Measurements from ENCODE around the gene TOP2A. TPM values are rescaled to one million over a fixed set of nuclear protein-coding genes. Genes with fewer than 3 reads are reported as not detected.
A peak's percentile ranks its signal among the peaks of the same experiment; 100 is the strongest.

TOP2A gene
- total RNA-seq, 2 donors from 2014 or later = 0.81 to 8.5 TPM

GRCh38 chr17:40360091-40360490 lies 57.6 kb downstream of the TOP2A start:
- TF ChIP-seq CTCF (IDR thresholded peaks at IDR 0.05) = no peak
- ATAC-seq (ENCODE audit: insufficient number of reproducible peaks, low FRiP score, low read depth) (no peak), DNase-seq (ENCODE audit: low spot score) (no peak)
- Histone ChIP-seq H3K4me1 (ENCODE audit: control insufficient read depth in 1 of 2, low read depth in 2 of 2) (peaks cover 0 to 20% of the 10 kb centered on the region in 2 donors), H3K4me3 (no peak overlapping the region), H3K27ac (no peak overlapping the region), H3K9me3 (no peaks in the 10 kb centered on the region), H3K27me3 (replicated peaks; ENCODE audit: insufficient read depth) (no peaks in the 10 kb centered on the region), H3K36me3 (peaks cover 5% of the 10 kb centered on the region)

- TF ChIP-seq CTCF (IDR thresholded peaks at IDR 0.05) = peak; percentile 99
- Histone ChIP-seq H3K4me3 (peak overlapping the region; percentile 57), H3K27ac (peak overlapping the region in 1 of 2 donors; percentile 2), H3K27me3 (replicated peaks; ENCODE audit: insufficient read depth) (no peaks in the 10 kb centered on the region), H3K9me3 (no peaks in the 10 kb centered on the region), H3K4me1 (ENCODE audit: control insufficient read depth in 1 of 2, low read depth in 2 of 2) (peaks cover 0 to 17% of the 10 kb centered on the region in 2 donors), H3K36me3 (peaks cover 5% of the 10 kb centered on the region)
- peak; percentile 80 for ATAC-seq (ENCODE audit: insufficient number of reproducible peaks, low FRiP score, low read depth)
- peak; percentile 56 for DNase-seq (ENCODE audit: low spot score)
Observed at GRCh38 chr17:40358323-40359038, 59.2 kb downstream of the TOP2A start.

GRCh38 chr17:40356990-40357881 lies 60.5 kb downstream of the TOP2A start:
- H3K4me3 ChIP-seq = no peak overlapping the region
- no peak for TF ChIP-seq CTCF (IDR thresholded peaks at IDR 0.05)
- peaks cover 0 to 12% of the 10 kb centered on the region in 2 donors for H3K4me1 ChIP-seq (ENCODE audit: control insufficient read depth in 1 of 2, low read depth in 2 of 2)
- no peaks in the 10 kb centered on the region for H3K9me3 ChIP-seq
- peaks cover 14% of the 10 kb centered on the region for H3K36me3 ChIP-seq
- ATAC-seq (ENCODE audit: insufficient number of reproducible peaks, low FRiP score, low read depth) = no peak
- peak overlapping the region in 1 of 2 donors; percentile 2 for H3K27ac ChIP-seq
- DNase-seq (ENCODE audit: low spot score) = no peak
- no peaks in the 10 kb centered on the region for H3K27me3 ChIP-seq (replicated peaks; ENCODE audit: insufficient read depth)

GRCh38 chr17:40355804-40356758 lies 61.6 kb downstream of the TOP2A start:
- ATAC-seq (ENCODE audit: insufficient number of reproducible peaks, low FRiP score, low read depth) (no peak), DNase-seq (ENCODE audit: low spot score) (no peak)
- TF ChIP-seq CTCF (IDR thresholded peaks at IDR 0.05) = no peak
- Histone ChIP-seq H3K27me3 (replicated peaks; ENCODE audit: insufficient read depth) (no peaks in the 10 kb centered on the region), H3K9me3 (no peaks in the 10 kb centered on the region), H3K4me3 (no peak overlapping the region), H3K4me1 (ENCODE audit: control insufficient read depth in 1 of 2, low read depth in 2 of 2) (peaks cover 0 to 12% of the 10 kb centered on the region in 2 donors), H3K36me3 (peaks cover 23% of the 10 kb centered on the region), H3K27ac (no peak overlapping the region)

Measured in thoracic aorta (tissue), 2 donors.